ENCODE data around the gene TMEM229B. TPM values are rescaled to one million over a fixed set of nuclear protein-coding genes. Genes with fewer than 3 reads are reported as not detected.

TMEM229B gene
- total RNA-seq, 1 experiment from 2014 or later = 0.71 TPM

DNA sequence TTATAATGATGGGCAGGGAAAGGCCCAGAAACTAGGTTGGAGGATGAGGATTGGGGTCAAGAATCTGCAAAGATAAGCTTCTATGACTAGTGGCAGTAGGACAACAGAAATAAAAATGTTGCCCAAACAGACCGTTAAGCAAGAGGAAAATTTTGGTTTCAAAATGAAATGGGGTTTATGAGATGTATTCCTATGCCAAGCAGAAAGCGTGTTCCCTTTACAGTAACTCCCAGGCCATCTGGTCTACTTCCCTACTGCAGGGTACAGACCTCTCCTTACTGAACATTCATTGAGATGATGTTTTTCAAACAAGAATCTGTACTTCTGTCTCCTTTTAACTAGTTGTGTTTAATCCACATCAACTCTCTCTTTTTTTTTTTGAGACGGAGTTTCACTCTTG is 20.4 kb upstream of the TMEM229B start:
- Histone ChIP-seq H3K4me3 (replicated peaks in 1 of 2; ENCODE audit: low read depth in 1 of 2, low read length in 2 of 2) (no peak overlapping the region), H3K9ac (ENCODE audit: low read length) (no peak overlapping the region), H4K20me1 (ENCODE audit: insufficient read depth) (no peaks in the 10 kb centered on the region), H3K4me2 (ENCODE audit: low read length) (no peak overlapping the region), H3K27ac (ENCODE audit: low read depth, low read length) (no peak overlapping the region), H3K79me2 (ENCODE audit: insufficient read depth, low read length) (no peaks in the 10 kb centered on the region), H3K36me3 (ENCODE audit: control insufficient read depth in 1 of 2, insufficient read depth in 2 of 2, low read length in 2 of 2) (no peaks in the 10 kb centered on the region), H3K9me3 (ENCODE audit: control insufficient read depth in 1 of 2, insufficient read depth in 1 of 2, low read depth in 1 of 2, low read length in 2 of 2) (no peaks in the 10 kb centered on the region), H3K27me3 (ENCODE audit: insufficient read depth, low read length) (no peaks in the 10 kb centered on the region), H3K9me2 (ENCODE audit: insufficient read depth) (no peaks in the 10 kb centered on the region), H3K4me1 (ENCODE audit: control insufficient read depth in 1 of 2, insufficient read depth in 2 of 2, low read length in 2 of 2) (peaks cover 0 to 17% of the 10 kb centered on the region in 2 experiments; a peak in 1 of 4 replicates), H2AFZ (ENCODE audit: low read depth, low read length, poor library complexity, severe bottlenecking) (no peak overlapping the region)
- intact Hi-C loops (cut with micrococcal nuclease) = no loop called here
- POLR2A ChIA-PET = interaction anchor here (0.7 kb wide), 1 partner anchor 198 kb away, joined by 3 read pairs; no protein-coding TSS in a partner anchor
- no peak for TF ChIP-seq POLR2A (IDR thresholded peaks at IDR 0.05; ENCODE audit: borderline replicate concordance, extremely low read depth, insufficient read depth, insufficient read length)
- ATAC-seq (no peak), DNase-seq (ENCODE audit: low read depth, low spot score) (no peak)
- no TSS peak for BruUV-seq (replicated peaks)
- CTCF ChIA-PET = no interaction called here
- RAD21 ChIA-PET (ENCODE audit: low non-redundant PET in 1 of 2, low total read pairs in 2 of 2, uncharacterized antibody in 2 of 2, unreplicated experiment in 2 of 2) = no interaction called here

DNA sequence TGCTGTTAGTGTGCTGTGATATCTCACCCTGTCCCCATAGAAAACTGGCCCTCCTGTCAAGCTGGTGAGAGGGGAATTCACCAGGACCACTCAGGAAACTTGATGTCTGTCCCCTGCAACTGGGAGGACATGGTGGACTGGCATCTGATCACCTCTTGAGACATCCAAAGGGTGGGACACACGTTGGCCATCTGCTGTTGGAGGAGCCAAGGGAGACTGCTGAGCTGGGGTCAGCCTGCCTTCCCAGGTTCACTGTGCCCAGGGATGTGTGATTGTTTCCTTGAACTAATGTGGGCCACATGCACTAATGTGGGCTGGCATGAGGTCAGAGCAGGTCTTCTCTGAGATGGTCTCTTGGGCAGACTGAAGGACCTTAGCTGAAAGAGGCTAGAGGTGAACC is 16.7 kb upstream of the TMEM229B start:
- TF ChIP-seq EZH2 (IDR thresholded peaks at IDR 0.05) = no peak
- TF ChIP-seq, protein P1, sequence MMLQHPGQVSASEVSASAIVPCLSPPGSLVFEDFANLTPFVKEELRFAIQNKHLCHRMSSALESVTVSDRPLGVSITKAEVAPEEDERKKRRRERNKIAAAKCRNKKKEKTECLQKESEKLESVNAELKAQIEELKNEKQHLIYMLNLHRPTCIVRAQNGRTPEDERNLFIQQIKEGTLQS (IDR thresholded peaks at IDR 0.05) = no peak
- H3K4me2 ChIP-seq (ENCODE audit: low read length) = no peak overlapping the region
- ChIA-PET POLR2A (no interaction called here), RAD21 (ENCODE audit: low non-redundant PET in 1 of 2, low total read pairs in 2 of 2, uncharacterized antibody in 2 of 2, unreplicated experiment in 2 of 2) (no interaction called here), CTCF (no interaction called here)
- no peaks in the 10 kb centered on the region for H4K20me1 ChIP-seq (ENCODE audit: insufficient read depth)
- H3K79me2 ChIP-seq (ENCODE audit: insufficient read depth, low read length) = no peaks in the 10 kb centered on the region
- H3K4me3 ChIP-seq (replicated peaks in 1 of 2; ENCODE audit: low read depth in 1 of 2, low read length in 2 of 2) = no peak overlapping the region
- DNase-seq (ENCODE audit: low read depth, low spot score) (no peak), ATAC-seq (no peak)
- H3K9me2 ChIP-seq (ENCODE audit: insufficient read depth) = no peaks in the 10 kb centered on the region
- H3K27me3 ChIP-seq (ENCODE audit: insufficient read depth, low read length) = no peaks in the 10 kb centered on the region
- BruUV-seq (replicated peaks) = no TSS peak
- intact Hi-C loops (cut with micrococcal nuclease) = no loop called here
- H3K4me1 ChIP-seq (ENCODE audit: control insufficient read depth in 1 of 2, insufficient read depth in 2 of 2, low read length in 2 of 2) = peaks cover 0 to 8% of the 10 kb centered on the region in 2 experiments; a peak in 1 of 4 replicates
- H3K9me3 ChIP-seq (ENCODE audit: control insufficient read depth in 1 of 2, insufficient read depth in 1 of 2, low read depth in 1 of 2, low read length in 2 of 2) = no peaks in the 10 kb centered on the region
- H3K27ac ChIP-seq (ENCODE audit: low read depth, low read length) = no peak overlapping the region
- H3K36me3 ChIP-seq (ENCODE audit: control insufficient read depth in 1 of 2, insufficient read depth in 2 of 2, low read length in 2 of 2) = no peaks in the 10 kb centered on the region
- no peak overlapping the region for H2AFZ ChIP-seq (ENCODE audit: low read depth, low read length, poor library complexity, severe bottlenecking)
- no peak overlapping the region for H3K9ac ChIP-seq (ENCODE audit: low read length)

DNA sequence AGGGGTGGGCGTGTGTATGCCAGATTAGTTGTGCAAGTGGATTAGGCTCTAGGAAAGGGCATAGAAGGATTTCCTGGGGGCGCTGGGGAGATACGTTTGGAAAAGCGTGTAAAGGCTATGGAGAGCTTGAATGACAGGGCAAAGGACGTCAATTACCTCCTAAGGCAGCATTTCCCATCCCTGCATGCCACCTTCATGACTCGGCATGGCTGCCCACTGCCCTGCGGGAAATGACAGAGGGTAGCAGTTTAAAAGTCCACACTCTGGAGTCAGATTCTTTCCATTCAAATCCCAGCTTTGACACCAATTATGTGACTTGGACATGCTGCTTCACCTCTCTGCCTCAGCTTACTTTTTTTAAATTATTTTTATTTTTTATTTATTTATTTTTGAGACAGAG is 14.8 kb upstream of the TMEM229B start:
- H3K9me3 ChIP-seq (ENCODE audit: control insufficient read depth in 1 of 2, insufficient read depth in 1 of 2, low read depth in 1 of 2, low read length in 2 of 2) = no peaks in the 10 kb centered on the region
- H3K4me1 ChIP-seq (ENCODE audit: control insufficient read depth in 1 of 2, insufficient read depth in 2 of 2, low read length in 2 of 2) = 0 out of 4 replicates have a peak, but pooled peaks cover 0 to 4% of the 10 kb centered on the region in 2 experiments
- ChIA-PET RAD21 (ENCODE audit: low non-redundant PET in 1 of 2, low total read pairs in 2 of 2, uncharacterized antibody in 2 of 2, unreplicated experiment in 2 of 2) (no interaction called here), CTCF (no interaction called here), POLR2A (no interaction called here)
- H3K4me2 ChIP-seq (ENCODE audit: low read length) = no peak overlapping the region
- H3K27ac ChIP-seq (ENCODE audit: low read depth, low read length) = no peak overlapping the region
- no peaks in the 10 kb centered on the region for H3K27me3 ChIP-seq (ENCODE audit: insufficient read depth, low read length)
- H4K20me1 ChIP-seq (ENCODE audit: insufficient read depth) = no peaks in the 10 kb centered on the region
- no peak overlapping the region for H2AFZ ChIP-seq (ENCODE audit: low read depth, low read length, poor library complexity, severe bottlenecking)
- no peak overlapping the region for H3K9ac ChIP-seq (ENCODE audit: low read length)
- H3K9me2 ChIP-seq (ENCODE audit: insufficient read depth) = no peaks in the 10 kb centered on the region
- BruUV-seq (replicated peaks) = no TSS peak
- no peaks in the 10 kb centered on the region for H3K36me3 ChIP-seq (ENCODE audit: control insufficient read depth in 1 of 2, insufficient read depth in 2 of 2, low read length in 2 of 2)
- intact Hi-C loops (cut with micrococcal nuclease) = no loop called here
- no peak overlapping the region for H3K4me3 ChIP-seq (replicated peaks in 1 of 2; ENCODE audit: low read depth in 1 of 2, low read length in 2 of 2)
- H3K79me2 ChIP-seq (ENCODE audit: insufficient read depth, low read length) = no peaks in the 10 kb centered on the region
- DNase-seq (ENCODE audit: low read depth, low spot score) (no peak), ATAC-seq (no peak; the same call in 1 of the 2 replicates)
- TF ChIP-seq YY1 (IDR thresholded peaks at IDR 0.05; ENCODE audit: extremely low read depth, insufficient replicate concordance, low read depth, low read length) = no peak
- no peak for TF ChIP-seq CBX3 (IDR thresholded peaks at IDR 0.05; ENCODE audit: low read depth)
- no peak for TF ChIP-seq TCF7L2 (IDR thresholded peaks at IDR 0.05; ENCODE audit: borderline replicate concordance, extremely low read depth, insufficient read depth, insufficient read length)
- TF ChIP-seq, protein P1 (IDR thresholded peaks at IDR 0.05) = no peak
- no peak for TF ChIP-seq POLR2AphosphoS5 (IDR thresholded peaks at IDR 0.05; ENCODE audit: low read depth, low read length)
- TF ChIP-seq, protein P2, sequence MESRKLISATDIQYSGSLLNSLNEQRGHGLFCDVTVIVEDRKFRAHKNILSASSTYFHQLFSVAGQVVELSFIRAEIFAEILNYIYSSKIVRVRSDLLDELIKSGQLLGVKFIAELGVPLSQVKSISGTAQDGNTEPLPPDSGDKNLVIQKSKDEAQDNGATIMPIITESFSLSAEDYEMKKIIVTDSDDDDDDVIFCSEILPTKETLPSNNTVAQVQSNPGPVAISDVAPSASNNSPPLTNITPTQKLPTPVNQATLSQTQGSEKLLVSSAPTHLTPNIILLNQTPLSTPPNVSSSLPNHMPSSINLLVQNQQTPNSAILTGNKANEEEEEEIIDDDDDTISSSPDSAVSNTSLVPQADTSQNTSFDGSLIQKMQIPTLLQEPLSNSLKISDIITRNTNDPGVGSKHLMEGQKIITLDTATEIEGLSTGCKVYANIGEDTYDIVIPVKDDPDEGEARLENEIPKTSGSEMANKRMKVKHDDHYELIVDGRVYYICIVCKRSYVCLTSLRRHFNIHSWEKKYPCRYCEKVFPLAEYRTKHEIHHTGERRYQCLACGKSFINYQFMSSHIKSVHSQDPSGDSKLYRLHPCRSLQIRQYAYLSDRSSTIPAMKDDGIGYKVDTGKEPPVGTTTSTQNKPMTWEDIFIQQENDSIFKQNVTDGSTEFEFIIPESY (IDR thresholded peaks at IDR 0.05; ENCODE audit: extremely low read depth, insufficient replicate concordance, low read length) = no peak

Measured in HCT116 (cell line).